Measurements from ENCODE around the gene TMEM45A. TPM values are rescaled to one million over a fixed set of nuclear protein-coding genes. Genes with fewer than 3 reads are reported as not detected.
A peak's percentile ranks its signal among the peaks of the same experiment; 100 is the strongest.

The TMEM45A gene
- total RNA-seq, 1 donor from 2014 or later: 30.9 TPM

DNA sequence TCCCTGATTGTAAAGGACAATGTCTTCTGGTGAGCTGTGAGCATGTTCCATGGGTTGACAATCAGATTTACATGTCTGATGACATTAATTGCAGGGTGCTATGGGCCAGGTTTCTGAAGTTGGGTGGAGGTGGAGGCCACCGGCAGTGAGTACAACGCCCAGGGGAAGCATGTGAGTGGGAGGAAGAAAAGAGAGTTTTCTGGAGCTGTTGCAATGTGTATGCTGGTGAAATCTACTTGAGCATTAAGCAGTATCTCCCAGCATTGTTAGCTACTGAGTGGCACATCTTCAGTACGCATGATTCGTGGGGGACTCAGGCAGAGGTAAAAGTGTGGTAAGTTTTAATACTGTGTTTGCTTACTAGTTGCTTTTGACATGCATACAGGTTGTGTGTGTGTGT, 26.6 kb downstream of the TMEM45A start:
- Histone ChIP-seq H3K27ac (no peak overlapping the region), H3K4me1 (no peaks in the 10 kb centered on the region), H3K4me3 (no peak overlapping the region), H3K27me3 (no peaks in the 10 kb centered on the region), H3K36me3 (peaks cover 3 to 13% of the 10 kb centered on the region in 2 donors), H3K9me3 (no peaks in the 10 kb centered on the region)
- TF ChIP-seq, protein P1, sequence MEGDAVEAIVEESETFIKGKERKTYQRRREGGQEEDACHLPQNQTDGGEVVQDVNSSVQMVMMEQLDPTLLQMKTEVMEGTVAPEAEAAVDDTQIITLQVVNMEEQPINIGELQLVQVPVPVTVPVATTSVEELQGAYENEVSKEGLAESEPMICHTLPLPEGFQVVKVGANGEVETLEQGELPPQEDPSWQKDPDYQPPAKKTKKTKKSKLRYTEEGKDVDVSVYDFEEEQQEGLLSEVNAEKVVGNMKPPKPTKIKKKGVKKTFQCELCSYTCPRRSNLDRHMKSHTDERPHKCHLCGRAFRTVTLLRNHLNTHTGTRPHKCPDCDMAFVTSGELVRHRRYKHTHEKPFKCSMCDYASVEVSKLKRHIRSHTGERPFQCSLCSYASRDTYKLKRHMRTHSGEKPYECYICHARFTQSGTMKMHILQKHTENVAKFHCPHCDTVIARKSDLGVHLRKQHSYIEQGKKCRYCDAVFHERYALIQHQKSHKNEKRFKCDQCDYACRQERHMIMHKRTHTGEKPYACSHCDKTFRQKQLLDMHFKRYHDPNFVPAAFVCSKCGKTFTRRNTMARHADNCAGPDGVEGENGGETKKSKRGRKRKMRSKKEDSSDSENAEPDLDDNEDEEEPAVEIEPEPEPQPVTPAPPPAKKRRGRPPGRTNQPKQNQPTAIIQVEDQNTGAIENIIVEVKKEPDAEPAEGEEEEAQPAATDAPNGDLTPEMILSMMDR (IDR thresholded peaks at IDR 0.05): no peak
- intact Hi-C loops (cut with DNase I): no loop called here
- no peak for DNase-seq (ENCODE audit: low spot score in 2 of 2)

DNA sequence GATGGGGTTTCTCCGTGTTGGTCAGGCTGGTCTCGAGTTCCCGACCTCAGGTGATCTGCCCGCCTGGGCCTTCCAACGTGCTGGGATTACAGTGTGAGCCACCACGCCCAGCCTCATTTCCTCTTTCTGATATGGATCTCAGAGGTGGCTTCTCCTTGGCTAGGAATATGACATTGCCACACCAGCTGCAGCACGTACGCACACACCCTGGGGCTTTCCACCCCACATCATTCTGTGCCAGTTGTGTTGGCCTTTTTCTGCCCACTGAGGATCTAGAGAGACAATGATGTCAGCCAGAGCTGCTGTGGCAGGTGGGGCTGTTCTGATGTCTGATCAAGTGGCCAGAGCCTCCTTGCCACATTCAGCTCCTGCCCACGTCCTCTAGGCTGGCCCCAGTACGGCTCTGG, 29.0 kb downstream of the TMEM45A start:
- intact Hi-C loops (cut with DNase I): no loop called here
- TF ChIP-seq, protein P1 (IDR thresholded peaks at IDR 0.05): no peak
- Histone ChIP-seq H3K4me1 (no peaks in the 10 kb centered on the region), H3K9me3 (no peaks in the 10 kb centered on the region), H3K4me3 (no peak overlapping the region), H3K36me3 (peaks cover 3 to 18% of the 10 kb centered on the region in 2 donors), H3K27ac (no peak overlapping the region), H3K27me3 (no peaks in the 10 kb centered on the region)
- DNase-seq (ENCODE audit: low spot score in 2 of 2): no peak

- H3K9me3 ChIP-seq: no peaks in the 10 kb centered on the region
- DNase-seq (ENCODE audit: low spot score in 2 of 2): no peak
- TF ChIP-seq, protein P1 (IDR thresholded peaks at IDR 0.05): no peak
- no peak overlapping the region for H3K27ac ChIP-seq
- no peaks in the 10 kb centered on the region for H3K4me1 ChIP-seq
- H3K27me3 ChIP-seq: no peaks in the 10 kb centered on the region
- intact Hi-C loops (cut with DNase I): no loop called here
- no peak overlapping the region for H3K4me3 ChIP-seq
- peaks cover 3 to 18% of the 10 kb centered on the region in 2 donors for H3K36me3 ChIP-seq
Observed at GRCh38 chr3:100522125-100522524, 29.7 kb downstream of the TMEM45A start.

GRCh38 chr3:100523050-100523760, 30.8 kb downstream of the TMEM45A start:
- no peak overlapping the region for H3K27ac ChIP-seq
- H3K4me3 ChIP-seq: no peak overlapping the region
- no peaks in the 10 kb centered on the region for H3K4me1 ChIP-seq
- H3K36me3 ChIP-seq: peaks cover 3 to 18% of the 10 kb centered on the region in 2 donors
- TF ChIP-seq, protein P1 (IDR thresholded peaks at IDR 0.05): no peak
- intact Hi-C loops (cut with DNase I): no loop called here
- H3K9me3 ChIP-seq: no peaks in the 10 kb centered on the region
- no peaks in the 10 kb centered on the region for H3K27me3 ChIP-seq
- no peak for DNase-seq (ENCODE audit: low spot score in 2 of 2)

GRCh38 chr3:100525753-100526612, 33.6 kb downstream of the TMEM45A start:
- peaks cover 3 to 18% of the 10 kb centered on the region in 2 donors for H3K36me3 ChIP-seq
- DNase-seq (ENCODE audit: low spot score in 2 of 2): no peak
- no peaks in the 10 kb centered on the region for H3K27me3 ChIP-seq
- TF ChIP-seq, protein P1 (IDR thresholded peaks at IDR 0.05): no peak
- intact Hi-C loops (cut with DNase I): no loop called here
- H3K9me3 ChIP-seq: no peaks in the 10 kb centered on the region
- no peak overlapping the region for H3K4me3 ChIP-seq
- H3K4me1 ChIP-seq: no peaks in the 10 kb centered on the region
- H3K27ac ChIP-seq: peak overlapping the region in 1 of 2 donors; percentile 8
